Measurements from ENCODE around the gene SPNS2. TPM values are rescaled to one million over a fixed set of nuclear protein-coding genes. Genes with fewer than 3 reads are reported as not detected.
"Not testable (repeated sequence)": the region's sequence is repeated elsewhere in the genome, so short reads cannot be mapped to it uniquely, and the experiment has no call there.

Gene SPNS2
- total RNA-seq, 1 experiment from 2014 or later = 1.9 TPM

DNA sequence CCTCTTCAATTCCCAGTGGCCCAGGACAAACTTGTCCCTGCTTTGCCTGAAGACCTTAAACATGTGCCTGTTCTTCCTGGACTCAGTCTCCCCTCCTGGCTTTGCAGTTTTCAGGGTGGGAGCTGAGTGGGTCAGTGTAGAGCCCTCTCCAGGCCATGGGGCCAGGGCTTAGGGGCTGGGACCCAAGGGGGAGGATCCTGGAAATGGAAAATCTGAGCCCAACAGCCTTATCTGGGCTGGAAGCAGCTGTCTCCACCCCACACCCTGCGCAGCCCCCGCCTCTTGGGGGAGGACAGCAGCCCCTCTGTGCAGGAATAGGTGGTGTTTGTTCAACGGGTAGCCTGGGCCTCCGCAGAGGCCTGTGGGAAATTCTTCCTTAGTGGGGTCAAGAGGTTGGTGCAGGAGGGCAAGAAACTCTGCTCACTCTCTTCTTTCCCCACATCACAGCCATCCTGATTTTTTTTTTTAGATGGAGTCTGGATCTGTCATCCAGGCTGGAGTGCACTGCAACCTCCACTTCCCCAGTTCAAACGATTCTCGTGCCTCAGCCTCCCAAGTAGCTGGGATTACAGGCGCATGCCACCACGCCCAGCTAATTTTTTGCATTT is 78.8 kb downstream of the SPNS2 start:
- in situ Hi-C loops (cut with HindIII; ENCODE audit: low pct_unique_long_range_greater_than_20kb, low sequenced_read_pairs) = no loop called here
- no peaks in the 10 kb centered on the region for H3K27me3 ChIP-seq (ENCODE audit: control insufficient read depth, insufficient read depth, low read length)
- CTCF ChIA-PET = interaction anchor here (0.6 to 0.7 kb wide), 2 partner anchors 49 to 322 kb away, joined by 3 to 5 read pairs; no protein-coding TSS in a partner anchor

DNA sequence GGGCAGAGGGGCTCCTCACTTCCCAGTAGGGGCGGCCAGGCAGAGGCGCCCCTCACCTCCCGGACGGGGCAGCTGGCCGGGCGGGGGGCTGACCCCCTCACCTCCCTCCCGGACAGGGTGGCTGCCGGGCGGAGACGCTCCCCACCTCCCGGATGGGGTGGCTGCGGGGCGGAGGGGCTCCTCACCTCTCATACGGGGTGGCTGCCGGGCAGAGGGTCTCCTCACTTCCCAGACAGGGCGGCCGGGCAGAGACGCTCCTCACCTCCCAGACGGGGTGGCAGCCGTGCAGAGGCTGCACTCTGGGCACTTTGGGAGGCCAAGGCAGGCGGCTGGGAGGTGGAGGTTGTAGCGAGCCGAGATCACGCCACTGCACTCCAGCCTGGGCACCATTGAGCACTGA is 79.7 kb downstream of the SPNS2 start:
- CTCF ChIA-PET; H3K27me3 ChIP-seq (ENCODE audit: control insufficient read depth, insufficient read depth, low read length); intact Hi-C loops (cut with micrococcal nuclease; ENCODE audit: unreplicated experiment); POLR2A ChIA-PET; H3K36me3 ChIP-seq (ENCODE audit: control insufficient read depth, insufficient read depth, low read length); H3K27ac ChIP-seq (ENCODE audit: low read length); in situ Hi-C loops (cut with HindIII; ENCODE audit: low pct_unique_long_range_greater_than_20kb, low sequenced_read_pairs); BruUV-seq (replicated peaks); H3K4me3 ChIP-seq (ENCODE audit: low read depth in 2 of 2, low read length in 2 of 2); H3K9me3 ChIP-seq (ENCODE audit: control insufficient read depth, insufficient read depth, low read depth, low read length); H3K4me1 ChIP-seq (ENCODE audit: control insufficient read depth, insufficient read depth, low read length); DNase-seq (ENCODE audit: low read depth, low spot score); ATAC-seq: not testable (repeated sequence)

More for the DNA sequence above, 78.8 kb downstream of the SPNS2 start:
- POLR2A ChIA-PET = interaction anchor here (0.6 kb wide), 1 partner anchor 823 kb away, joined by 3 read pairs; no protein-coding TSS in a partner anchor
- Histone ChIP-seq H3K9me3 (ENCODE audit: control insufficient read depth, insufficient read depth, low read depth, low read length) (no peaks in the 10 kb centered on the region), H3K4me3 (ENCODE audit: low read depth in 2 of 2, low read length in 2 of 2) (no peak overlapping the region), H3K27ac (ENCODE audit: low read length) (no peak overlapping the region), H3K4me1 (ENCODE audit: control insufficient read depth, insufficient read depth, low read length) (no peaks in the 10 kb centered on the region; the same call in 1 of the 2 replicates), H3K36me3 (ENCODE audit: control insufficient read depth, insufficient read depth, low read length) (no peaks in the 10 kb centered on the region)
- TF ChIP-seq TCF7L2 (IDR thresholded peaks at IDR 0.05; ENCODE audit: low read depth, low read length) (no peak), REST (IDR thresholded peaks at IDR 0.05; ENCODE audit: insufficient read depth in 1 of 2, low read depth in 2 of 2, low read length in 1 of 2) (no peak), POLR2AphosphoS5 (IDR thresholded peaks at IDR 0.05; ENCODE audit: low read depth, low read length) (no peak), SIN3A (IDR thresholded peaks at IDR 0.05; ENCODE audit: borderline replicate concordance, insufficient read depth, low read depth, low read length) (no peak)
- TF ChIP-seq, protein P1, sequence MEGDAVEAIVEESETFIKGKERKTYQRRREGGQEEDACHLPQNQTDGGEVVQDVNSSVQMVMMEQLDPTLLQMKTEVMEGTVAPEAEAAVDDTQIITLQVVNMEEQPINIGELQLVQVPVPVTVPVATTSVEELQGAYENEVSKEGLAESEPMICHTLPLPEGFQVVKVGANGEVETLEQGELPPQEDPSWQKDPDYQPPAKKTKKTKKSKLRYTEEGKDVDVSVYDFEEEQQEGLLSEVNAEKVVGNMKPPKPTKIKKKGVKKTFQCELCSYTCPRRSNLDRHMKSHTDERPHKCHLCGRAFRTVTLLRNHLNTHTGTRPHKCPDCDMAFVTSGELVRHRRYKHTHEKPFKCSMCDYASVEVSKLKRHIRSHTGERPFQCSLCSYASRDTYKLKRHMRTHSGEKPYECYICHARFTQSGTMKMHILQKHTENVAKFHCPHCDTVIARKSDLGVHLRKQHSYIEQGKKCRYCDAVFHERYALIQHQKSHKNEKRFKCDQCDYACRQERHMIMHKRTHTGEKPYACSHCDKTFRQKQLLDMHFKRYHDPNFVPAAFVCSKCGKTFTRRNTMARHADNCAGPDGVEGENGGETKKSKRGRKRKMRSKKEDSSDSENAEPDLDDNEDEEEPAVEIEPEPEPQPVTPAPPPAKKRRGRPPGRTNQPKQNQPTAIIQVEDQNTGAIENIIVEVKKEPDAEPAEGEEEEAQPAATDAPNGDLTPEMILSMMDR (IDR thresholded peaks at IDR 0.05) = no peak
- intact Hi-C loops (cut with micrococcal nuclease; ENCODE audit: unreplicated experiment) = no loop called here
- ATAC-seq (no peak), DNase-seq (ENCODE audit: low read depth, low spot score) (no peak)
- no TSS peak for BruUV-seq (replicated peaks)

DNA sequence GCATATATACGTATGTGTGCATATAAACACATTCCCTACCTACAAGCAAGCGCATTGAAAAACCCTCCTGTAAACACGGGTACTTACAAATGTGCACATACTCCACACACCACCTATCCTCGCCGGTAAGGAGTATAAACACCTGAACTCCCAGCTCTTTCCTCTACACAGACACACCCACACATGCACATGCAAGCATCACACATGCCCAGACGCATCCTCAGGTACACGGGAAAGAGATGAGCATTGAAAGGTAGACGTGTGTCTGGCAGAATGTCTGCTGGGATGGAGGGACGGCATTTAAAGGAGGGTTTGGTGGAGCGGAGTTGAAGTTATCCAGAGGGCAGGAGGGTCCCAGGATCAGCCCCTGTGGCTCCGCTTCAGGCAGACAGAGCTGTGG is 81.0 kb downstream of the SPNS2 start:
- Histone ChIP-seq H3K36me3 (ENCODE audit: control insufficient read depth, insufficient read depth, low read length) (no peaks in the 10 kb centered on the region), H3K4me3 (ENCODE audit: low read depth in 2 of 2, low read length in 2 of 2) (no peak overlapping the region), H3K27ac (ENCODE audit: low read length) (no peak overlapping the region), H3K9me3 (ENCODE audit: control insufficient read depth, insufficient read depth, low read depth, low read length) (no peaks in the 10 kb centered on the region), H3K4me1 (ENCODE audit: control insufficient read depth, insufficient read depth, low read length) (no peaks in the 10 kb centered on the region), H3K27me3 (ENCODE audit: control insufficient read depth, insufficient read depth, low read length) (no peaks in the 10 kb centered on the region; the same call in 1 of the 2 replicates)
- TF ChIP-seq, protein P1 (IDR thresholded peaks at IDR 0.05) = no peak
- TF ChIP-seq TCF7L2 (IDR thresholded peaks at IDR 0.05; ENCODE audit: low read depth, low read length) = no peak
- TF ChIP-seq SIN3A (IDR thresholded peaks at IDR 0.05; ENCODE audit: borderline replicate concordance, insufficient read depth, low read depth, low read length) = no peak
- no peak for TF ChIP-seq POLR2AphosphoS5 (IDR thresholded peaks at IDR 0.05; ENCODE audit: low read depth, low read length)
- no peak for TF ChIP-seq REST (IDR thresholded peaks at IDR 0.05; ENCODE audit: insufficient read depth in 1 of 2, low read depth in 2 of 2, low read length in 1 of 2)
- no peak for DNase-seq (ENCODE audit: low read depth, low spot score)
- in situ Hi-C loops (cut with HindIII; ENCODE audit: low pct_unique_long_range_greater_than_20kb, low sequenced_read_pairs) (no loop called here), intact Hi-C loops (cut with micrococcal nuclease; ENCODE audit: unreplicated experiment) (no loop called here)
- POLR2A ChIA-PET = no interaction called here
- BruUV-seq (replicated peaks) = no TSS peak
- CTCF ChIA-PET = no interaction called here
- ATAC-seq = no peak

Measured in Panc1 (cell line).